Activated CD8-positive, alpha-beta memory T cell treated with anti-CD3 and anti-CD28 coated beads, Interleukin-2, amount 50 U/mL, for 1 hour (primary cell): ENCODE data around the gene HTR6.

Experiments used
- DNase-seq: peaks from one replicate; pipeline ENCODE4 v3.0.0-alpha.2; 2020; ENCODE audit errors: extremely low read depth

HTR6 gene

DNA sequence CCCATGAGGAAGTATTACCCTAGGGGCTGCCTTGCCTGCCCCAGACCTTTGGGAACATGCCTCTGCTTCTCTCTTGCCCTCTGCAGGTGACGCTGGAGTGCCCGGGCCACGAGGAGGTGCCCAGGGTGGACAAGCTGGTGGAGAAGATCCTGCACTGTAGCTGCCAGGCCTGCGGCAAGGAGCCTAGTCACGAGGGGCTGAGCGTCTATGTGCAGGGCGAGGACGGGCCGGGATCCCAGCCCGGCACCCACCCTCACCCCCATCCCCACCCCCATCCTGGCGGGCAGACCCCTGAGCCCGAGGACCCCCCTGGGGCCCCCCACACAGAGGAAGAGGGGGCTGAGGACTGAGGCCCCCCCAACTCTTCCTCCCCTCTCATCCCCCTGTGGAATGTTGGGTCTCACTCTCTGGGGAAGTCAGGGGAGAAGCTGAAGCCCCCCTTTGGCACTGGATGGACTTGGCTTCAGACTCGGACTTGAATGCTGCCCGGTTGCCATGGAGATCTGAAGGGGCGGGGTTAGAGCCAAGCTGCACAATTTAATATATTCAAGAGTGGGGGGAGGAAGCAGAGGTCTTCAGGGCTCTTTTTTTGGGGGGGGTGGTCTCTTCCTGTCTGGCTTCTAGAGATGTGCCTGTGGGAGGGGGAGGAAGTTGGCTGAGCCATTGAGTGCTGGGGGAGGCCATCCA is 7.8 kb upstream of the HTR6 start:
- no peak for DNase-seq

DNA sequence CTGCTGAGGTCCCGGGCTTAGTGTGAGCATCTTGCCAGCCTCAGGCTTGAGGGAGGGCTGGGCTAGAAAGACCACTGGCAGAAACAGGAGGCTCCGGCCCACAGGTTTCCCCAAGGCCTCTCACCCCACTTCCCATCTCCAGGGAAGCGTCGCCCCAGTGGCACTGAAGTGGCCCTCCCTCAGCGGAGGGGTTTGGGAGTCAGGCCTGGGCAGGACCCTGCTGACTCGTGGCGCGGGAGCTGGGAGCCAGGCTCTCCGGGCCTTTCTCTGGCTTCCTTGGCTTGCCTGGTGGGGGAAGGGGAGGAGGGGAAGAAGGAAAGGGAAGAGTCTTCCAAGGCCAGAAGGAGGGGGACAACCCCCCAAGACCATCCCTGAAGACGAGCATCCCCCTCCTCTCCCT is 7.2 kb upstream of the HTR6 start:
- DNase-seq, result no peak

DNA sequence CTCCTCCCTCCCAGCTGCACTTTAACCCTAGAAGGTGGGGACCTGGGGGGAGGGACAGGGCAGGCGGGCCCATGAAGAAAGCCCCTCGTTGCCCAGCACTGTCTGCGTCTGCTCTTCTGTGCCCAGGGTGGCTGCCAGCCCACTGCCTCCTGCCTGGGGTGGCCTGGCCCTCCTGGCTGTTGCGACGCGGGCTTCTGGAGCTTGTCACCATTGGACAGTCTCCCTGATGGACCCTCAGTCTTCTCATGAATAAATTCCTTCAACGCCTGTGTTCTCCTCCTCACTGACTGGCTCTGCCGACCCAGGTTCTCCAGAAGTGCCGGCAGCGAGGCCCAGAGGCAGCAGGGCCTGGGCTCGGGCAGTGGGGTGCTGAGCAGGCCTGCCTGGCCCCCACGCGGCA is 6.5 kb upstream of the HTR6 start:
- no peak for DNase-seq

GRCh38 chr1:19661721-19662228 is 2.9 kb upstream of the HTR6 start:
- no peak for DNase-seq

- DNase-seq, result no peak
These were observed 2.4 kb upstream of the HTR6 start for GRCh38 chr1:19662313-19662712.

DNA sequence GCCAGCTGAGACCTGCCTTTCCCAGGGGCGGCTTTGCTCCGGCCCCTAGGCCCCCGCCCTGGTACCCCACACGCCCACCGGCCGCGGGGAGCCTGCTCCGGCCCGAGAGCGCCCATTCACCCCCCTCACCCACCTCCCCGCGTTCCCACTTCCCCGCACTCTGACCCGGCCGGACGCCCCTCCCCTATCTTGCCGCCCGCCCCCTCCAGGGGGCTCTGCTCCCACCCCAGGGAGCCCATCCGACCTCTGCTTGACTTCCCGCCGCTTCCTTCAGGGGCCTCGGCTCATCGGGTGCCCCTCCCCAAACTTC is 466 bp downstream of the HTR6 start:
- DNase-seq, result no peak

DNA sequence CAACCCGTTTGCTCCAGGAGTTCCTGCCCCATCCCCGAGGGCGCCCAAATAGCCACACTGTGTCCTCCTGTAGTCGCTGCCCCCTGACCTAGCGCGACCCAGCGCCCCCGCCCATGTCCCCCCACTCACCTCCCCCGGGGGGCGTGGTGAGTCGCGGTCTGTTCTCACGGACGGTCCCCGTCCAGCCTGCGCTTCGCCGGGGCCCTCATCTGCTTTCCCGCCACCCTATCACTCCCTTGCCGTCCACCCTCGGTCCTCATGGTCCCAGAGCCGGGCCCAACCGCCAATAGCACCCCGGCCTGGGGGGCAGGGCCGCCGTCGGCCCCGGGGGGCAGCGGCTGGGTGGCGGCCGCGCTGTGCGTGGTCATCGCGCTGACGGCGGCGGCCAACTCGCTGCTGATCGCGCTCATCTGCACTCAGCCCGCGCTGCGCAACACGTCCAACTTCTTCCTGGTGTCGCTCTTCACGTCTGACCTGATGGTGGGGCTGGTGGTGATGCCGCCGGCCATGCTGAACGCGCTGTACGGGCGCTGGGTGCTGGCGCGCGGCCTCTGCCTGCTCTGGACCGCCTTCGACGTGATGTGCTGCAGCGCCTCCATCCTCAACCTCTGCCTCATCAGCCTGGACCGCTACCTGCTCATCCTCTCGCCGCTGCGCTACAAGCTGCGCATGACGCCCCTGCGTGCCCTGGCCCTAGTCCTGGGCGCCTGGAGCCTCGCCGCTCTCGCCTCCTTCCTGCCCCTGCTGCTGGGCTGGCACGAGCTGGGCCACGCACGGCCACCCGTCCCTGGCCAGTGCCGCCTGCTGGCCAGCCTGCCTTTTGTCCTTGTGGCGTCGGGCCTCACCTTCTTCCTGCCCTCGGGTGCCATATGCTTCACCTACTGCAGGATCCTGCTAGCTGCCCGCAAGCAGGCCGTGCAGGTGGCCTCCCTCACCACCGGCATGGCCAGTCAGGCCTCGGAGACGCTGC is 1.1 kb downstream of the HTR6 start:
- DNase-seq, result no peak

GRCh38 chr1:19668888-19669287 is 4.2 kb downstream of the HTR6 start:
- no peak for DNase-seq

- no peak for DNase-seq
These were observed 6.1 kb downstream of the HTR6 start for GRCh38 chr1:19670787-19671186.

- no peak for DNase-seq
These were observed 7.6 kb downstream of the HTR6 start for GRCh38 chr1:19672237-19672636.

GRCh38 chr1:19675797-19676196 is 11.1 kb downstream of the HTR6 start:
- no peak for DNase-seq

GRCh38 chr1:19676438-19676922 is 11.8 kb downstream of the HTR6 start:
- no peak for DNase-seq

GRCh38 chr1:19678493-19678892 is 13.8 kb downstream of the HTR6 start:
- no peak for DNase-seq

DNA sequence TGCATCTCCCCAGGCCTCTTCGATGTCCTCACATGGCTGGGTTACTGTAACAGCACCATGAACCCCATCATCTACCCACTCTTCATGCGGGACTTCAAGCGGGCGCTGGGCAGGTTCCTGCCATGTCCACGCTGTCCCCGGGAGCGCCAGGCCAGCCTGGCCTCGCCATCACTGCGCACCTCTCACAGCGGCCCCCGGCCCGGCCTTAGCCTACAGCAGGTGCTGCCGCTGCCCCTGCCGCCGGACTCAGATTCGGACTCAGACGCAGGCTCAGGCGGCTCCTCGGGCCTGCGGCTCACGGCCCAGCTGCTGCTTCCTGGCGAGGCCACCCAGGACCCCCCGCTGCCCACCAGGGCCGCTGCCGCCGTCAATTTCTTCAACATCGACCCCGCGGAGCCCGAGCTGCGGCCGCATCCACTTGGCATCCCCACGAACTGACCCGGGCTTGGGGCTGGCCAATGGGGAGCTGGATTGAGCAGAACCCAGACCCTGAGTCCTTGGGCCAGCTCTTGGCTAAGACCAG is 14.3 kb downstream of the HTR6 start:
- DNase-seq, result no peak

- DNase-seq, result no peak
These were observed 15.0 kb downstream of the HTR6 start for GRCh38 chr1:19679691-19680090.

- no peak for DNase-seq
These were observed 16.0 kb downstream of the HTR6 start for GRCh38 chr1:19680644-19681043.

GRCh38 chr1:19682257-19682656 is 17.6 kb downstream of the HTR6 start:
- DNase-seq, result no peak

- no peak for DNase-seq
These were observed 18.2 kb downstream of the HTR6 start for GRCh38 chr1:19682901-19683300.

DNA sequence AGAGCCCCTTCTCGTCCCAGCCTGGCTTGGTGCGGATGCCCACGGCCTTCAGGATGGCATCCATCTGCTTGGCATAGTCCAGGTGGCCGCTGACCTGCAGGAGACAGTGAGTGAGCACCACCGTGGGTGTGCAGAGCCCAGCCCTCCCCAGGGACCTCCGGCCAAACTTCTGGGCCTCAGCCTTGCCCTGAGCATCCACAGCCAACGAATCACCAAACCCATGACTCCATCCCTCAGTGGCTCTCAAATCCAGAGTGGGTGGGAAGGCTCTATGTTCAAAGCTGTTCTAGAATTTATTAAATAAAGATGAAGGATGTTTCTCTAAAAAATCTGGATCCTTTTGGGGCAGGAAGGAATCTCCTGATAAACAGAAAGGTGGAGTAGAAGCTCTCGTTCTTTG is 18.7 kb downstream of the HTR6 start:
- no peak for DNase-seq

- no peak for DNase-seq
These were observed 20.0 kb downstream of the HTR6 start for GRCh38 chr1:19684677-19685076.

DNA sequence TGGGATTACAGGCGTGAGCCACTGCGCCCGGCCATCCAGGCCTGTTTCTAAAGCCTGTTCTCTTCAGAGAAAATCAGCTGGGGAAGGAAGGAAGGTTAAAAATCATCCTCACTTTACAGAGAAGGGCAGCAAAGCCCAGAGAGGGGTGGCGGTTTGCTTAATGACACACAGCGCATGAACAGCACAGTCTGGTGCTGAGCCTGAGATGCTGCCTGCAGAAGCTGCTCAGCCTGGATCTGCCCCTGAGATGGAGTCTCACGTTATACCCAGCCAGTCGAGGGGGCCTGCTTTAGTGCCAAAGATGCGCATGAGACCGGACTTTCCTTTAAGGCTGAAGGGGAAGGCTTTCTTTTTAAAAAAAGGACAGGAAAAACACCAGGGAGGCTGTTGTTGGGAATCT is 21.3 kb downstream of the HTR6 start:
- no peak for DNase-seq

- DNase-seq, result no peak
These were observed 22.7 kb downstream of the HTR6 start for GRCh38 chr1:19687414-19687813.
